Measurements from ENCODE around the gene COMTD1. TPM values are rescaled to one million over a fixed set of nuclear protein-coding genes. Genes with fewer than 3 reads are reported as not detected.
A peak's percentile ranks its signal among the peaks of the same experiment; 100 is the strongest.

Gene COMTD1
- total RNA-seq: 10 to 100 TPM in 1 of 2 donors, 1 to 10 TPM in 1; 4.6 to 31.2 TPM
- polyA plus RNA-seq: 10 to 100 TPM; 27.6 to 64.1 TPM
- long read RNA-seq, donor 1, partial matches to known transcripts: 0 of 2 reads
- long read RNA-seq, donor 1, other reads (novel, unspliced or antisense): 0 of 2 reads
- long read RNA-seq, donor 2, partial matches to known transcripts: 0 of 2 reads
- long read RNA-seq, donor 2, other reads (novel, unspliced or antisense): 0 of 2 reads
- long read RNA-seq, donor 3, partial matches to known transcripts: 0 of 3 reads
- long read RNA-seq, donor 3, other reads (novel, unspliced or antisense): 0 of 3 reads
- long read RNA-seq, donor 4, partial matches to known transcripts: 0 of 3 reads
- long read RNA-seq, donor 4, other reads (novel, unspliced or antisense): 0 of 3 reads
- long read RNA-seq, donor 5, transcript COMTD1-201 (7 exons, 976 nt): major isoform, 5 of 7 reads
- long read RNA-seq, donor 5, partial matches to known transcripts: 0 of 7 reads
- long read RNA-seq, donor 5, other reads (novel, unspliced or antisense): 0 of 7 reads

- H3K4me3 ChIP-seq: peak within 1 kb of the TSS; percentile 73
- 0 to 1% methylated on average over 41 to 76 of the region's 76 CpGs for WGBS, 2 donors
- ATAC-seq (ENCODE audit: insufficient read depth, low FRiP score) (peak; percentile 87), DNase-seq (peak; percentile 84 to 91 (median 91))
- TF ChIP-seq CTCF (IDR thresholded peaks at IDR 0.05; ENCODE audit: control extremely low read depth, extremely low read depth): peak; percentile 100
- peaks cover 12 to 16% (median 15%) of the 10 kb centered on the region in 4 donors for H3K36me3 ChIP-seq (ENCODE audit: control insufficient read depth in 4 of 4, insufficient read depth in 4 of 4, low read length in 4 of 4)
- H3K9ac ChIP-seq (ENCODE audit: insufficient read depth in 1 of 2, low read length in 2 of 2): no peak within 1 kb of the TSS
- H3K27ac ChIP-seq (ENCODE audit: low read depth in 1 of 2, low read length in 1 of 2): peak within 1 kb of the TSS; percentile 86 to 88
- peaks cover 0 to 13% (median 0%) of the 10 kb centered on the region in 5 donors for H3K4me1 ChIP-seq (ENCODE audit: control insufficient read depth in 5 of 5, insufficient read depth in 5 of 5, low read length in 5 of 5)
- H3K27me3 ChIP-seq (ENCODE audit: control insufficient read depth in 3 of 3, insufficient read depth in 3 of 3, low read length in 2 of 3): no peaks in the 10 kb centered on the region
- no peaks in the 10 kb centered on the region for H3K9me3 ChIP-seq (ENCODE audit: control insufficient read depth in 4 of 4, insufficient read depth in 3 of 4, low read length in 3 of 4)
Measured at GRCh38 chr10:75235375-75236177, at the start of gene COMTD1. Gene COMTD1, minus strand, starts transcription at chr10:75235957. Its CDS starts 29 bp downstream, at chr10:75235928.

GRCh38 chr10:75283671-75284470 is 48.1 kb upstream of the COMTD1 start:
- Histone ChIP-seq H3K4me3 (no peak overlapping the region), H3K9ac (ENCODE audit: insufficient read depth in 1 of 2, low read length in 2 of 2) (no peak overlapping the region), H3K27me3 (ENCODE audit: control insufficient read depth in 3 of 3, insufficient read depth in 3 of 3, low read length in 2 of 3) (no peaks in the 10 kb centered on the region), H3K27ac (ENCODE audit: low read depth in 1 of 2, low read length in 1 of 2) (peak overlapping the region in 1 of 2 donors; percentile 52), H3K4me1 (ENCODE audit: control insufficient read depth in 5 of 5, insufficient read depth in 5 of 5, low read length in 5 of 5) (peaks cover 4 to 14% (median 8%) of the 10 kb centered on the region in 5 donors), H3K36me3 (ENCODE audit: control insufficient read depth in 4 of 4, insufficient read depth in 4 of 4, low read length in 4 of 4) (no peaks in the 10 kb centered on the region), H3K9me3 (ENCODE audit: control insufficient read depth in 4 of 4, insufficient read depth in 3 of 4, low read length in 3 of 4) (no peaks in the 10 kb centered on the region)
- DNase-seq (peak; percentile 70 to 89 (median 82)), ATAC-seq (ENCODE audit: insufficient read depth, low FRiP score) (no peak)
- 48 to 50% methylated on average over 12 of the region's 12 CpGs for WGBS, 2 donors
- TF ChIP-seq CTCF (IDR thresholded peaks at IDR 0.05; ENCODE audit: control extremely low read depth, extremely low read depth): no peak

- H3K9ac ChIP-seq (ENCODE audit: insufficient read depth in 1 of 2, low read length in 2 of 2): no peak overlapping the region
- ATAC-seq (ENCODE audit: insufficient read depth, low FRiP score): no peak
- peak; percentile 24 to 56 (median 40) for DNase-seq
Measured at GRCh38 chr10:75283078-75283670, 47.4 kb upstream of the COMTD1 start.

More at GRCh38 chr10:75283078-75283670, 47.4 kb upstream of the COMTD1 start:
- Histone ChIP-seq H3K4me1 (ENCODE audit: control insufficient read depth in 5 of 5, insufficient read depth in 5 of 5, low read length in 5 of 5) (peaks cover 4 to 14% (median 8%) of the 10 kb centered on the region in 5 donors), H3K9me3 (ENCODE audit: control insufficient read depth in 4 of 4, insufficient read depth in 3 of 4, low read length in 3 of 4) (no peaks in the 10 kb centered on the region), H3K4me3 (no peak overlapping the region), H3K27ac (ENCODE audit: low read depth in 1 of 2, low read length in 1 of 2) (peak overlapping the region in 1 of 2 donors; percentile 52), H3K36me3 (ENCODE audit: control insufficient read depth in 4 of 4, insufficient read depth in 4 of 4, low read length in 4 of 4) (no peaks in the 10 kb centered on the region), H3K27me3 (ENCODE audit: control insufficient read depth in 3 of 3, insufficient read depth in 3 of 3, low read length in 2 of 3) (no peaks in the 10 kb centered on the region)
- 38 to 42% methylated on average over 14 of the region's 14 CpGs for WGBS, 2 donors
- no peak for TF ChIP-seq CTCF (IDR thresholded peaks at IDR 0.05; ENCODE audit: control extremely low read depth, extremely low read depth)
